IMR-90 (cell line): ENCODE data around the gene YBEY. TPM values are rescaled to one million over a fixed set of nuclear protein-coding genes. Genes with fewer than 3 reads are reported as not detected.

Source experiments
- ATAC-seq: fragments of 200-7000 bp; cut with Tn5 transposase; 2 replicates; pipeline ENCODE4 v1.9.1; 2020; ENCODE audit warnings: low read depth, mild to moderate bottlenecking, moderate library complexity
- BruUV-seq: library from RNA; stranded (reverse); fragments of 400-500 nt; replicated peaks from 2 replicates; lab custom pipeline; 2021; lab: Mats Ljungman, UMichigan
- CTCF ChIA-PET: fragments of 300-600 bp; formaldehyde crosslinking; extraction: SDS; loops from one replicate; lab custom pipeline; 2021; ENCODE audit warnings: antibody characterized with exemption; lab: Yijun Ruan, JAX
- POLR2A ChIA-PET: fragments of 300-600 bp; sonication (Branson Sonifier 250); formaldehyde crosslinking; loops from one replicate; lab custom pipeline; 2022; ENCODE audit warnings: antibody characterized with exemption; ENCODE audit not compliant: unreplicated experiment; lab: Charles Lee
- DNase-seq: peaks from one replicate; pipeline ENCODE4 v3.0.0; 2013
- H2AFZ ChIP-seq: replicated peaks from 2 replicates; pipeline ENCODE3; 2013; ENCODE audit warnings: low read length, mild to moderate bottlenecking; ENCODE audit not compliant: poor library complexity
- H2AK5ac ChIP-seq: 2 replicates; pipeline ENCODE4 v1.6.1; 2013; ENCODE audit warnings: low read depth, low read length, inconsistent platforms
- H2AK9ac ChIP-seq: replicated peaks from 2 replicates; pipeline ENCODE3; 2013; ENCODE audit warnings: mild to moderate bottlenecking, low read depth, low read length, moderate library complexity; ENCODE audit not compliant: poor library complexity
- H2BK120ac ChIP-seq: 2 replicates; pipeline ENCODE4 v1.6.1; 2013; ENCODE audit warnings: low read depth, low read length, inconsistent platforms
- H2BK15ac ChIP-seq: 3 replicates; pipeline ENCODE4 v1.6.1; 2013; ENCODE audit warnings: low read depth, low read length, inconsistent platforms
- H2BK20ac ChIP-seq: 2 replicates; pipeline ENCODE4 v1.6.1; 2013; ENCODE audit warnings: low read depth, mild to moderate bottlenecking, inconsistent platforms, low read length, moderate library complexity
- H2BK5ac ChIP-seq: 2 replicates; pipeline ENCODE4 v1.6.1; 2013; ENCODE audit warnings: mild to moderate bottlenecking, low read depth, low read length, inconsistent platforms; ENCODE audit not compliant: poor library complexity, severe bottlenecking
- H3K14ac ChIP-seq: replicated peaks from 2 replicates; pipeline ENCODE4 v1.6.1; 2013; ENCODE audit warnings: low read depth, low read length, inconsistent platforms
- H3K18ac ChIP-seq: 2 replicates; pipeline ENCODE4 v1.6.1; 2013; ENCODE audit warnings: low read depth, low read length, control low read depth
- H3K23ac ChIP-seq: 2 replicates; pipeline ENCODE4 v1.6.1; 2013; ENCODE audit warnings: low read depth, low read length, inconsistent platforms
- H3K27ac ChIP-seq: 2 replicates; pipeline ENCODE4 v1.5.1; 2013; ENCODE audit warnings: mild to moderate bottlenecking, control low read depth, low read length; ENCODE audit not compliant: insufficient read depth
- H3K27me3 ChIP-seq: 2 replicates; pipeline ENCODE4 v1.6.1; 2013; ENCODE audit warnings: low read length; ENCODE audit not compliant: control insufficient read depth, insufficient read depth
- H3K36me3 ChIP-seq: 2 replicates; pipeline ENCODE4 v1.6.1; 2013; ENCODE audit warnings: low read length, mixed read lengths; ENCODE audit not compliant: control insufficient read depth, insufficient read depth
- H3K4ac ChIP-seq: 2 replicates; pipeline ENCODE4 v1.6.1; 2013; ENCODE audit warnings: low read depth, low read length, inconsistent platforms
- H3K4me1 ChIP-seq: 2 replicates; pipeline ENCODE4 v1.6.1; 2013; ENCODE audit warnings: low read length, mixed read lengths; ENCODE audit not compliant: control insufficient read depth, insufficient read depth
- H3K4me2 ChIP-seq: 2 replicates; pipeline ENCODE4 v1.6.1; 2013; ENCODE audit warnings: low read depth, mild to moderate bottlenecking, control low read depth, low read length, moderate library complexity
- H3K4me3 ChIP-seq: 2 replicates; pipeline ENCODE4 v1.5.1; 2013; ENCODE audit warnings: low read depth, mild to moderate bottlenecking, control low read depth, low read length, moderate library complexity; ENCODE audit not compliant: insufficient read depth
- H3K56ac ChIP-seq: 2 replicates; pipeline ENCODE4 v1.6.1; 2013; ENCODE audit warnings: low read length, inconsistent platforms; ENCODE audit not compliant: insufficient read depth; ENCODE audit errors: extremely low read depth
- H3K79me1 ChIP-seq, 2 experiments: 2 replicates each; pipeline ENCODE4 v1.6.1; 2013; ENCODE audit warnings: low read length in 2 of 2, inconsistent platforms in 1 of 2, low read depth in 1 of 2
- H3K9ac ChIP-seq: 2 replicates; pipeline ENCODE4 v1.6.1; 2013; ENCODE audit warnings: low read depth, low read length, control low read depth
- H3K9me1 ChIP-seq: 2 replicates; pipeline ENCODE4 v1.6.1; 2013; ENCODE audit warnings: low read length, inconsistent platforms; ENCODE audit not compliant: insufficient read depth
- H3K9me3 ChIP-seq: 2 replicates; pipeline ENCODE4 v1.6.1; 2013; ENCODE audit warnings: low read length; ENCODE audit not compliant: control insufficient read depth, insufficient read depth
- H4K20me1 ChIP-seq: 2 replicates; pipeline ENCODE4 v1.6.1; 2013; ENCODE audit warnings: low read length, inconsistent platforms; ENCODE audit not compliant: insufficient read depth
- H4K5ac ChIP-seq: 2 replicates; pipeline ENCODE4 v1.6.1; 2013; ENCODE audit warnings: mild to moderate bottlenecking, low read depth, low read length, control low read depth
- H4K8ac ChIP-seq, 2 experiments: 2 replicates each; pipeline ENCODE4 v1.6.1; 2013; ENCODE audit warnings: low read depth in 2 of 2, low read length in 2 of 2, control low read depth in 1 of 2, inconsistent platforms in 1 of 2
- H4K91ac ChIP-seq: 2 replicates; pipeline ENCODE4 v1.6.1; 2013; ENCODE audit warnings: low read depth, low read length, inconsistent platforms; ENCODE audit not compliant: insufficient read depth
- BHLHE40 ChIP-seq: fragments of 150-350 bp; IDR thresholded peaks from 2 replicates; pipeline ENCODE4 v1.6.1; 2016; ENCODE audit warnings: mild to moderate bottlenecking, low read depth, low read length
- CEBPB ChIP-seq: IDR thresholded peaks from 2 replicates; pipeline ENCODE4 v1.6.1; 2012; ENCODE audit warnings: low read depth, low read length, improper control_type of control experiment
- CTCF ChIP-seq: conservative IDR thresholded peaks from 2 replicates; pipeline ENCODE4 v1.5.1; 2012; ENCODE audit warnings: mild to moderate bottlenecking, low read depth, low read length, improper control_type of control experiment
- ELK1 ChIP-seq: fragments of 150-350 bp; IDR thresholded peaks from 2 replicates; pipeline ENCODE4 v1.6.1; 2016; ENCODE audit warnings: low read depth, mild to moderate bottlenecking, low read length, moderate library complexity, borderline replicate concordance
- FOS ChIP-seq: fragments of 150-350 bp; IDR thresholded peaks from 2 replicates; pipeline ENCODE4 v1.6.1; 2016; ENCODE audit warnings: low read depth, low read length
- MAFK ChIP-seq: IDR thresholded peaks from 2 replicates; pipeline ENCODE4 v1.6.1; 2012; ENCODE audit warnings: low read depth, low read length, improper control_type of control experiment
- NFE2L2 ChIP-seq: fragments of 150-350 bp; IDR thresholded peaks from 2 replicates; pipeline ENCODE4 v1.6.1; 2016; ENCODE audit warnings: low read depth, mild to moderate bottlenecking, low read length
- POLR2A ChIP-seq: IDR thresholded peaks from 2 replicates; pipeline ENCODE4 v1.6.1; 2012; ENCODE audit warnings: mild to moderate bottlenecking, low read depth, low read length
- RAD21 ChIP-seq: IDR thresholded peaks from 2 replicates; pipeline ENCODE4 v1.6.1; 2012; ENCODE audit warnings: low read length, improper control_type of control experiment
- RCOR1 ChIP-seq: IDR thresholded peaks from 2 replicates; pipeline ENCODE4 v1.6.1; 2012; ENCODE audit warnings: mild to moderate bottlenecking, low read length, improper control_type of control experiment; ENCODE audit not compliant: insufficient replicate concordance
- RFX5 ChIP-seq: IDR thresholded peaks from 2 replicates; pipeline ENCODE4 v1.8.0; 2012; ENCODE audit warnings: low read depth, mild to moderate bottlenecking, low read length, moderate library complexity
- WGBS, 2 experiments: methylation state at CpG; one replicate each; pipeline versions ENCODE4 v1.1.5 to v1.1.7; 2013; ENCODE audit warnings: missing lambda C conversion rate in 2 of 2; ENCODE audit not compliant: insufficient read length in 1 of 2; ENCODE audit errors: extremely low coverage in 2 of 2; 5-methylcytosine and 5-hydroxymethylcytosine counted together
- dilution Hi-C: fragments of 300-500 bp; cut with HindIII; formaldehyde crosslinking; loops from one replicate; pipeline ENCODE4 v1.14.3; 2018; ENCODE audit warnings: low sequenced_read_pairs; ENCODE audit not compliant: unreplicated experiment
- in situ Hi-C: fragments of 300-500 bp; cut with MboI; formaldehyde crosslinking; loops from 3 replicates; pipeline ENCODE4 v1.14.3; 2019; ENCODE audit warnings: low sequenced_read_pairs, inconsistent platforms, mixed read lengths
- intact Hi-C: fragments of 100-400 bp; cut with micrococcal nuclease; formaldehyde crosslinking; loops from 2 replicates; pipeline ENCODE4 v1.10.0; 2022
- polyA plus RNA-seq, 3 experiments: library from polyadenylated mRNA; depleted of rRNA; stranded (reverse); fragments of >200 nt; gene quantifications; 2 replicates each; pipeline ENCODE4 v1.2.3, GENCODE V29; 2012; ENCODE audit warnings: low replicate concordance in 1 of 3
- total RNA-seq: library from RNA; depleted of rRNA; stranded (reverse); fragments of >200 nt; gene quantifications from 2 replicates; pipeline ENCODE4 v1.2.3, GENCODE V29; 2012

YBEY gene
- total and polyA plus RNA-seq, 2 of the 4 experiments (the other 2 are of a cell fraction), result 5.9 to 26.2 TPM

- no peak for TF ChIP-seq CEBPB
- TF ChIP-seq RAD21, result no peak
- TF ChIP-seq RFX5, result no peak
- no peak for TF ChIP-seq CTCF
- no peak for TF ChIP-seq MAFK
- no peak for TF ChIP-seq BHLHE40
- TF ChIP-seq NFE2L2, result no peak
- TF ChIP-seq POLR2A, result no peak
- no peak for TF ChIP-seq FOS
- TF ChIP-seq RCOR1, result no peak
- TF ChIP-seq ELK1, result no peak
- no peak overlapping the region for H2AK9ac ChIP-seq
- H3K23ac ChIP-seq, result no peak overlapping the region
- H3K36me3 ChIP-seq, result peaks cover 75% of the 10 kb centered on the region
- CTCF ChIA-PET, result no interaction called here
- peaks cover 6% of the 10 kb centered on the region for H4K20me1 ChIP-seq
- no peak overlapping the region for H3K4ac ChIP-seq
- no peak overlapping the region for H3K4me2 ChIP-seq
- H2BK120ac ChIP-seq, result no peak overlapping the region
- intact Hi-C loops, result no loop called here
- no peak overlapping the region for H4K91ac ChIP-seq
- DNase-seq (no peak), ATAC-seq (no peak)
- in situ Hi-C loops, result no loop called here
- no peak overlapping the region for H2BK20ac ChIP-seq
- no peak overlapping the region for H3K14ac ChIP-seq
- no peak overlapping the region for H2AFZ ChIP-seq
- H3K4me1 ChIP-seq, result no peaks in the 10 kb centered on the region
- H3K56ac ChIP-seq, result no peak overlapping the region
- H3K18ac ChIP-seq, result no peak overlapping the region
- dilution Hi-C loops, result no loop called here
- no peak overlapping the region for H4K8ac ChIP-seq
- H4K5ac ChIP-seq, result no peak overlapping the region
- no peaks in the 10 kb centered on the region for H3K27me3 ChIP-seq
- POLR2A ChIA-PET, result no interaction called here
- H3K9ac ChIP-seq, result no peak overlapping the region
- H3K4me3 ChIP-seq, result no peak overlapping the region
- H3K9me3 ChIP-seq, result no peaks in the 10 kb centered on the region
- H2BK5ac ChIP-seq, result no peak overlapping the region
- peaks cover 8 to 24% of the 10 kb centered on the region in 2 experiments; a peak in 3 of 4 replicates for H3K79me1 ChIP-seq
- peaks cover 16% of the 10 kb centered on the region for H3K9me1 ChIP-seq
- no TSS peak for BruUV-seq
- no peak overlapping the region for H3K27ac ChIP-seq
- H2AK5ac ChIP-seq, result no peak overlapping the region
- H2BK15ac ChIP-seq, result no peak overlapping the region
- WGBS, 2 experiments, result 100% methylated on average over 2 of the region's 3 CpGs; no CpG with 5 or more reads in 1 of the 2 experiments
Observed at GRCh38 chr21:46247699-46248421, 38.3 kb upstream of the YBEY start.
